IMR-90 (cell line): Measurements from ENCODE around the gene SAMM50.

Experiments
- CTCF ChIP-seq: conservative IDR thresholded peaks from 2 replicates; pipeline ENCODE4 v1.5.1; 2012; ENCODE audit warnings: mild to moderate bottlenecking, low read depth, low read length, improper control_type of control experiment
- MAZ ChIP-seq: IDR thresholded peaks from 2 replicates; pipeline ENCODE4 v1.6.1; 2012; ENCODE audit warnings: low read depth, mild to moderate bottlenecking, low read length, improper control_type of control experiment, moderate library complexity, borderline replicate concordance
- MXI1 ChIP-seq: IDR thresholded peaks from 2 replicates; pipeline ENCODE4 v1.6.1; 2012; ENCODE audit warnings: low read depth, mild to moderate bottlenecking, low read length, moderate library complexity, borderline replicate concordance
- NFE2L2 ChIP-seq: fragments of 150-350 bp; IDR thresholded peaks from 2 replicates; pipeline ENCODE4 v1.6.1; 2016; ENCODE audit warnings: low read depth, mild to moderate bottlenecking, low read length
- POLR2A ChIP-seq: IDR thresholded peaks from 2 replicates; pipeline ENCODE4 v1.6.1; 2012; ENCODE audit warnings: mild to moderate bottlenecking, low read depth, low read length
- RAD21 ChIP-seq: IDR thresholded peaks from 2 replicates; pipeline ENCODE4 v1.6.1; 2012; ENCODE audit warnings: low read length, improper control_type of control experiment
- RCOR1 ChIP-seq: IDR thresholded peaks from 2 replicates; pipeline ENCODE4 v1.6.1; 2012; ENCODE audit warnings: mild to moderate bottlenecking, low read length, improper control_type of control experiment; ENCODE audit not compliant: insufficient replicate concordance
- SMC3 ChIP-seq: fragments of 150-350 bp; IDR thresholded peaks from 2 replicates; pipeline ENCODE4 v1.6.1; 2016; ENCODE audit warnings: low read depth, mild to moderate bottlenecking, antibody characterized with exemption, low read length, moderate library complexity

GRCh38 chr22:43980579-43980978, 25.3 kb downstream of the SAMM50 start:
- no peak for TF ChIP-seq SMC3
- TF ChIP-seq NFE2L2, result no peak
- no peak for TF ChIP-seq CTCF
- no peak for TF ChIP-seq MAZ
- no peak for TF ChIP-seq POLR2A
- TF ChIP-seq RAD21, result no peak
- TF ChIP-seq MXI1, result no peak
- TF ChIP-seq RCOR1, result no peak
